GM12878 (cell line): ENCODE data around the gene POLA1.

ENCODE experiments used
- CBFB ChIP-seq: IDR thresholded peaks from 2 replicates; pipeline ENCODE4 v1.6.1; 2016; ENCODE audit warnings: antibody characterized with exemption, low read depth
- CBX3 ChIP-seq: fragments of 200-600 bp; sonication (generic); IDR thresholded peaks from 2 replicates; pipeline ENCODE4 v1.6.1; 2016; ENCODE audit warnings: low read depth, borderline replicate concordance
- CREB1 ChIP-seq: IDR thresholded peaks from 2 replicates; pipeline ENCODE4 v1.6.1; 2012; ENCODE audit warnings: low read depth, mild to moderate bottlenecking, inconsistent platforms
- EZH2 ChIP-seq: IDR thresholded peaks from 2 replicates; pipeline ENCODE4 v1.6.1; 2012; ENCODE audit warnings: low read depth, mild to moderate bottlenecking, control low read depth, inconsistent platforms, low read length, borderline replicate concordance; ENCODE audit not compliant: control insufficient read depth
- NR2F1 ChIP-seq: fragments of 450-650 bp; conservative IDR thresholded peaks from 2 replicates; pipeline ENCODE4 v1.6.1; 2017; ENCODE audit warnings: mild to moderate bottlenecking
- POLR2A ChIP-seq: IDR thresholded peaks from 2 replicates; pipeline ENCODE4 v1.6.1; 2011; ENCODE audit warnings: low read depth, mild to moderate bottlenecking, low read length
- RAD51 ChIP-seq: fragments of 450-650 bp; IDR thresholded peaks from 2 replicates; pipeline ENCODE4 v1.6.1; 2016; ENCODE audit warnings: moderate library complexity, mild to moderate bottlenecking, inconsistent platforms
- SMAD5 ChIP-seq: IDR thresholded peaks from 2 replicates; pipeline ENCODE4 v1.6.1; 2016; ENCODE audit warnings: antibody characterized with exemption, low read depth
- WRNIP1 ChIP-seq: IDR thresholded peaks from 2 replicates; pipeline ENCODE4 v1.6.1; 2011; ENCODE audit warnings: low read depth, low read length, improper control_type of control experiment, borderline replicate concordance
- YY1 ChIP-seq: IDR thresholded peaks from 2 replicates; pipeline ENCODE4 v1.6.1; 2011; ENCODE audit warnings: low read depth, mild to moderate bottlenecking, low read length
- ZNF207 ChIP-seq: fragments of 450-650 bp; IDR thresholded peaks from 2 replicates; pipeline ENCODE4 v1.6.1; 2014; ENCODE audit warnings: antibody characterized with exemption, mild to moderate bottlenecking, borderline replicate concordance
- TF ChIP-seq, protein P1 (sequence below), 3 experiments: IDR thresholded peaks in 2 of 3; conservative IDR thresholded peaks in 1 of 3; 2 replicates each; pipeline ENCODE4 v1.5.1; 2011; ENCODE audit warnings: low read depth in 3 of 3, low read length in 3 of 3, mild to moderate bottlenecking in 3 of 3, control low read depth in 2 of 3, moderate library complexity in 2 of 3, inconsistent platforms in 1 of 3, mixed read lengths in 1 of 3; ENCODE audit not compliant: control insufficient read depth in 2 of 3, insufficient read depth in 1 of 3; ENCODE audit errors: extremely low read depth in 1 of 3
- TF ChIP-seq, protein P2 (sequence below): IDR thresholded peaks from 2 replicates; pipeline ENCODE4 v1.6.1; 2012; ENCODE audit warnings: low read depth, low read length, improper control_type of control experiment
- TF ChIP-seq, protein P3 (sequence below): IDR thresholded peaks from 2 replicates; pipeline ENCODE4 v1.6.1; 2012; ENCODE audit warnings: improper control_type of control experiment, low read depth, low read length; ENCODE audit not compliant: insufficient replicate concordance

DNA sequence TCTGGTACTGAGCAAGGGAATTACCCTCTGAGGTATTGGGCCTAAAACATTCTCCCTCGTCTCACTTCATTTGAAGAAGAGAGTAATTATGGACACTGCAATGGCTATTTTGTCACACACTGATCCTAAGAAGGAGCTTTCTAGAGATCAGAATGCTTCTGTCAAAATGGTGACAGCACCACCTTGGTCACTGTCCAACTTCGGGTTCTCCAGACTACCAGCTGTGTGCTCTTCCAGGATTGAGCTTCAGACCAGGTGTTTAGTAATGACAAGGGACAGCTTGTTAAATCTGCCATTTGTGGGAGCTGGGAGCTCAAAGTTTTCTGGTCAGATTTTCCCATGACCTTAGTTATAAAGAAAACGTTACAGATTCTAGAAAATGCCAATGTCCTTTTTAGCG lies 105.4 kb downstream of the POLA1 start:
- TF ChIP-seq, protein P1, sequence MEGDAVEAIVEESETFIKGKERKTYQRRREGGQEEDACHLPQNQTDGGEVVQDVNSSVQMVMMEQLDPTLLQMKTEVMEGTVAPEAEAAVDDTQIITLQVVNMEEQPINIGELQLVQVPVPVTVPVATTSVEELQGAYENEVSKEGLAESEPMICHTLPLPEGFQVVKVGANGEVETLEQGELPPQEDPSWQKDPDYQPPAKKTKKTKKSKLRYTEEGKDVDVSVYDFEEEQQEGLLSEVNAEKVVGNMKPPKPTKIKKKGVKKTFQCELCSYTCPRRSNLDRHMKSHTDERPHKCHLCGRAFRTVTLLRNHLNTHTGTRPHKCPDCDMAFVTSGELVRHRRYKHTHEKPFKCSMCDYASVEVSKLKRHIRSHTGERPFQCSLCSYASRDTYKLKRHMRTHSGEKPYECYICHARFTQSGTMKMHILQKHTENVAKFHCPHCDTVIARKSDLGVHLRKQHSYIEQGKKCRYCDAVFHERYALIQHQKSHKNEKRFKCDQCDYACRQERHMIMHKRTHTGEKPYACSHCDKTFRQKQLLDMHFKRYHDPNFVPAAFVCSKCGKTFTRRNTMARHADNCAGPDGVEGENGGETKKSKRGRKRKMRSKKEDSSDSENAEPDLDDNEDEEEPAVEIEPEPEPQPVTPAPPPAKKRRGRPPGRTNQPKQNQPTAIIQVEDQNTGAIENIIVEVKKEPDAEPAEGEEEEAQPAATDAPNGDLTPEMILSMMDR (IDR thresholded peaks at IDR 0.05 in 2 of 3, conservative IDR thresholded peaks at IDR 0.05 in 1 of 3; ENCODE audit: control insufficient read depth in 2 of 3, extremely low read depth in 1 of 3, insufficient read depth in 1 of 3, low read depth in 3 of 3, low read length in 3 of 3), result no peak
- no peak for TF ChIP-seq EZH2
- TF ChIP-seq CREB1, result no peak
- no peak for TF ChIP-seq NR2F1
- no peak for TF ChIP-seq RAD51
- no peak for TF ChIP-seq POLR2A
- no peak for TF ChIP-seq SMAD5
- TF ChIP-seq CBFB, result no peak
- TF ChIP-seq ZNF207, result no peak
- no peak for TF ChIP-seq CBX3
- TF ChIP-seq WRNIP1, result no peak
- TF ChIP-seq, protein P2, sequence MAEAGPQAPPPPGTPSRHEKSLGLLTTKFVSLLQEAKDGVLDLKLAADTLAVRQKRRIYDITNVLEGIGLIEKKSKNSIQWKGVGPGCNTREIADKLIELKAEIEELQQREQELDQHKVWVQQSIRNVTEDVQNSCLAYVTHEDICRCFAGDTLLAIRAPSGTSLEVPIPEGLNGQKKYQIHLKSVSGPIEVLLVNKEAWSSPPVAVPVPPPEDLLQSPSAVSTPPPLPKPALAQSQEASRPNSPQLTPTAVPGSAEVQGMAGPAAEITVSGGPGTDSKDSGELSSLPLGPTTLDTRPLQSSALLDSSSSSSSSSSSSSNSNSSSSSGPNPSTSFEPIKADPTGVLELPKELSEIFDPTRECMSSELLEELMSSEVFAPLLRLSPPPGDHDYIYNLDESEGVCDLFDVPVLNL, result no peak
- TF ChIP-seq, protein P3, sequence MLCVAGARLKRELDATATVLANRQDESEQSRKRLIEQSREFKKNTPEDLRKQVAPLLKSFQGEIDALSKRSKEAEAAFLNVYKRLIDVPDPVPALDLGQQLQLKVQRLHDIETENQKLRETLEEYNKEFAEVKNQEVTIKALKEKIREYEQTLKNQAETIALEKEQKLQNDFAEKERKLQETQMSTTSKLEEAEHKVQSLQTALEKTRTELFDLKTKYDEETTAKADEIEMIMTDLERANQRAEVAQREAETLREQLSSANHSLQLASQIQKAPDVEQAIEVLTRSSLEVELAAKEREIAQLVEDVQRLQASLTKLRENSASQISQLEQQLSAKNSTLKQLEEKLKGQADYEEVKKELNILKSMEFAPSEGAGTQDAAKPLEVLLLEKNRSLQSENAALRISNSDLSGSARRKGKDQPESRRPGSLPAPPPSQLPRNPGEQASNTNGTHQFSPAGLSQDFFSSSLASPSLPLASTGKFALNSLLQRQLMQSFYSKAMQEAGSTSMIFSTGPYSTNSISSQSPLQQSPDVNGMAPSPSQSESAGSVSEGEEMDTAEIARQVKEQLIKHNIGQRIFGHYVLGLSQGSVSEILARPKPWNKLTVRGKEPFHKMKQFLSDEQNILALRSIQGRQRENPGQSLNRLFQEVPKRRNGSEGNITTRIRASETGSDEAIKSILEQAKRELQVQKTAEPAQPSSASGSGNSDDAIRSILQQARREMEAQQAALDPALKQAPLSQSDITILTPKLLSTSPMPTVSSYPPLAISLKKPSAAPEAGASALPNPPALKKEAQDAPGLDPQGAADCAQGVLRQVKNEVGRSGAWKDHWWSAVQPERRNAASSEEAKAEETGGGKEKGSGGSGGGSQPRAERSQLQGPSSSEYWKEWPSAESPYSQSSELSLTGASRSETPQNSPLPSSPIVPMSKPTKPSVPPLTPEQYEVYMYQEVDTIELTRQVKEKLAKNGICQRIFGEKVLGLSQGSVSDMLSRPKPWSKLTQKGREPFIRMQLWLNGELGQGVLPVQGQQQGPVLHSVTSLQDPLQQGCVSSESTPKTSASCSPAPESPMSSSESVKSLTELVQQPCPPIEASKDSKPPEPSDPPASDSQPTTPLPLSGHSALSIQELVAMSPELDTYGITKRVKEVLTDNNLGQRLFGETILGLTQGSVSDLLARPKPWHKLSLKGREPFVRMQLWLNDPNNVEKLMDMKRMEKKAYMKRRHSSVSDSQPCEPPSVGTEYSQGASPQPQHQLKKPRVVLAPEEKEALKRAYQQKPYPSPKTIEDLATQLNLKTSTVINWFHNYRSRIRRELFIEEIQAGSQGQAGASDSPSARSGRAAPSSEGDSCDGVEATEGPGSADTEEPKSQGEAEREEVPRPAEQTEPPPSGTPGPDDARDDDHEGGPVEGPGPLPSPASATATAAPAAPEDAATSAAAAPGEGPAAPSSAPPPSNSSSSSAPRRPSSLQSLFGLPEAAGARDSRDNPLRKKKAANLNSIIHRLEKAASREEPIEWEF, result no peak
- TF ChIP-seq YY1, result no peak
